Measurements from ENCODE around the gene GPR21. TPM values are rescaled to one million over a fixed set of nuclear protein-coding genes. Genes with fewer than 3 reads are reported as not detected.

The GPR21 gene
- 7.9 TPM for total RNA-seq

GRCh38 chr9:123033352-123033751, at the start of gene GPR21:
TSS of gene GPR21 (plus strand) at chr9:123033667. CDS start at chr9:123034567, 900 bp downstream.

Small RNA genes within 50 kb of the gene (small RNA-seq; reads per million reads assigned to genes)
- gene GPR21 (ENCODE audit: low replicate concordance): not detected

Other genes starting within 250 kb of the GPR21 start
- gene OR5C1, start 244.7 kb upstream of the GPR21 start, total RNA-seq: not detected
- not detected for gene OR1K1, start 233.5 kb upstream of the GPR21 start, total RNA-seq
- gene PDCL, start 205.1 kb upstream of the GPR21 start, total RNA-seq: 25.3 TPM
- gene RC3H2, start 128.3 kb upstream of the GPR21 start, total RNA-seq: 56.8 TPM
- gene ZBTB6, start 120.3 kb upstream of the GPR21 start, total RNA-seq: 14.2 TPM
- gene ZBTB26, start 102.2 kb upstream of the GPR21 start, total RNA-seq: 11.2 TPM
- gene RABGAP1, start 92.6 kb upstream of the GPR21 start, total RNA-seq: 90.4 TPM
- 23.1 TPM for gene STRBP, start 234.9 kb downstream of the GPR21 start, total RNA-seq

Data from metanephros (tissue), 2 donors.